GM12878 (cell line): ENCODE results near the gene CRYBB2. TPM values are rescaled to one million over a fixed set of nuclear protein-coding genes. Genes with fewer than 3 reads are reported as not detected.

Source experiments
- ATAC-seq: fragments of 200-7000 bp; cut with Tn5 transposase; 3 replicates; pipeline ENCODE4 v1.9.1; 2020; ENCODE audit warnings: mild to moderate bottlenecking, moderate library complexity
- BruUV-seq: library from RNA; stranded (reverse); fragments of 400-500 nt; replicated peaks from 2 replicates; lab custom pipeline; 2021; lab: Mats Ljungman, UMichigan
- CTCF ChIA-PET: fragments of 300-600 bp; sonication (Branson Sonifier 250); formaldehyde crosslinking; extraction: SDS; loops from one replicate; lab custom pipeline; 2021; ENCODE audit warnings: inconsistent platforms; lab: Yijun Ruan, JAX
- POLR2A ChIA-PET: fragments of 350-600 bp; formaldehyde crosslinking; extraction: SDS; loops from one replicate; lab custom pipeline; 2021; ENCODE audit warnings: inconsistent platforms; lab: Charles Lee
- RAD21 ChIA-PET: fragments of 300-600 bp; sonication (Branson Sonifier 250); formaldehyde crosslinking; loops from one replicate; lab custom pipeline; 2023; ENCODE audit warnings: antibody characterized with exemption; ENCODE audit not compliant: unreplicated experiment; lab: Charles Lee
- SMC1A ChIA-PET: fragments of 300-600 bp; sonication (Branson Sonifier 250); formaldehyde crosslinking; loops from one replicate; lab custom pipeline; 2023; ENCODE audit not compliant: unreplicated experiment, uncharacterized antibody; lab: Charles Lee
- DNase-seq: peaks from one replicate; pipeline ENCODE4 v3.0.0-alpha.2; 2011; ENCODE audit warnings: low read depth, low spot score
- FAIRE-seq: peaks from 3 replicates; lab custom pipeline; 2011; peaks lifted over from hg19 to GRCh38; lab: Jason Lieb, UNC
- H2AFZ ChIP-seq: 2 replicates; pipeline ENCODE4 v1.6.0; 2011; ENCODE audit warnings: low read depth, low read length, control low read depth; ENCODE audit not compliant: control insufficient read depth
- H3K27ac ChIP-seq: 2 replicates; pipeline ENCODE4 v1.5.1; 2011; ENCODE audit warnings: control low read depth; ENCODE audit not compliant: control insufficient read depth, insufficient read depth
- H3K27me3 ChIP-seq, 2 experiments: replicated peaks in 1 of 2; 2 replicates each; pipeline versions ENCODE4 v1.6.0 to v1.6.1; 2011; ENCODE audit warnings: low read length in 1 of 2; ENCODE audit not compliant: control insufficient read depth in 2 of 2, insufficient read depth in 2 of 2
- H3K36me3 ChIP-seq, 2 experiments: 2 replicates each; pipeline ENCODE4 v1.5.1; 2011; ENCODE audit warnings: low read length in 1 of 2; ENCODE audit not compliant: control insufficient read depth in 2 of 2, insufficient read depth in 2 of 2
- H3K4me1 ChIP-seq: 2 replicates; pipeline ENCODE4 v1.6.1; 2011; ENCODE audit warnings: mild to moderate bottlenecking, low read length, moderate library complexity, mixed read lengths; ENCODE audit not compliant: control insufficient read depth, insufficient read depth
- H3K4me2 ChIP-seq: 2 replicates; pipeline ENCODE4 v1.6.0; 2011; ENCODE audit warnings: control low read depth; ENCODE audit not compliant: control insufficient read depth, insufficient read depth
- H3K4me3 ChIP-seq: fragments of 200-600 bp; sonication (generic); 2 replicates; pipeline ENCODE4 v1.5.1; 2016
- H3K79me2 ChIP-seq: 2 replicates; pipeline ENCODE4 v1.6.0; 2011; ENCODE audit warnings: low read length; ENCODE audit not compliant: control insufficient read depth, insufficient read depth
- H3K9ac ChIP-seq: 2 replicates; pipeline ENCODE4 v1.8.0; 2011; ENCODE audit warnings: low read length, control low read depth, mixed read lengths; ENCODE audit not compliant: control insufficient read depth, insufficient read depth
- H3K9me3 ChIP-seq: replicated peaks from 3 replicates; pipeline ENCODE4 v1.5.1; 2011; ENCODE audit warnings: mild to moderate bottlenecking, low read length; ENCODE audit not compliant: control insufficient read depth, insufficient read depth
- H4K20me1 ChIP-seq: 2 replicates; pipeline ENCODE4 v1.6.0; 2011; ENCODE audit not compliant: control insufficient read depth, insufficient read depth
- ASH2L ChIP-seq: fragments of 300-600, 200-600 bp; sonication (generic); IDR thresholded peaks from 2 replicates; pipeline ENCODE4 v1.6.1; 2017; ENCODE audit warnings: low read depth, mild to moderate bottlenecking, borderline replicate concordance
- CREM ChIP-seq: IDR thresholded peaks from 2 replicates; pipeline ENCODE4 v1.6.1; 2014; ENCODE audit warnings: antibody characterized with exemption, low read depth
- FOXK2 ChIP-seq: fragments of 450-650 bp; IDR thresholded peaks from 2 replicates; pipeline ENCODE4 v1.6.1; 2017; ENCODE audit warnings: mild to moderate bottlenecking, moderate library complexity
- HDAC6 ChIP-seq: fragments of 200-600 bp; sonication (generic); IDR thresholded peaks from one replicate; pipeline ENCODE4 v1.8.0; 2017; ENCODE audit warnings: antibody characterized with exemption; ENCODE audit not compliant: unreplicated experiment
- HSF1 ChIP-seq: fragments of 150-350 bp; IDR thresholded peaks from 2 replicates; pipeline ENCODE4 v1.6.1; 2014; ENCODE audit warnings: mild to moderate bottlenecking, low read depth, low read length
- IKZF1 ChIP-seq: fragments of 450-650 bp; conservative IDR thresholded peaks from 2 replicates; pipeline ENCODE4 v1.6.1; 2017; ENCODE audit warnings: antibody characterized with exemption, mild to moderate bottlenecking
- MYC ChIP-seq: IDR thresholded peaks from 2 replicates; pipeline ENCODE4 v1.6.1; 2011; ENCODE audit warnings: mild to moderate bottlenecking, low read length, moderate library complexity, inconsistent platforms; ENCODE audit not compliant: insufficient read depth, insufficient replicate concordance, insufficient read length, severe bottlenecking
- NFYB ChIP-seq: IDR thresholded peaks from 2 replicates; pipeline ENCODE4 v1.6.1; 2011; ENCODE audit warnings: low read depth, mild to moderate bottlenecking, low read length, improper control_type of control experiment, moderate library complexity; ENCODE audit not compliant: insufficient read depth
- PKNOX1 ChIP-seq: fragments of 450-650 bp; IDR thresholded peaks from 2 replicates; pipeline ENCODE4 v1.6.1; 2016; ENCODE audit warnings: mild to moderate bottlenecking
- SMAD5 ChIP-seq: IDR thresholded peaks from 2 replicates; pipeline ENCODE4 v1.6.1; 2016; ENCODE audit warnings: antibody characterized with exemption, low read depth
- TAF1 ChIP-seq: IDR thresholded peaks from 2 replicates; pipeline ENCODE4 v1.6.1; 2011; ENCODE audit warnings: mild to moderate bottlenecking, low read depth, low read length, borderline replicate concordance
- TCF7 ChIP-seq: IDR thresholded peaks from 2 replicates; pipeline ENCODE4 v1.6.1; 2014; ENCODE audit warnings: antibody characterized with exemption, borderline replicate concordance
- ZBTB4 ChIP-seq: fragments of 450-650 bp; formaldehyde crosslinking; IDR thresholded peaks from 2 replicates; pipeline ENCODE4 v1.4.0; 2022; ENCODE audit warnings: mild to moderate bottlenecking, moderate library complexity
- ZNF592 ChIP-seq: fragments of 450-650 bp; IDR thresholded peaks from 2 replicates; pipeline ENCODE4 v1.6.1; 2017; ENCODE audit warnings: mild to moderate bottlenecking, moderate library complexity
- ZZZ3 ChIP-seq: IDR thresholded peaks from 2 replicates; pipeline ENCODE4 v1.6.1; 2011; ENCODE audit warnings: low read depth; ENCODE audit not compliant: control insufficient read depth, insufficient read length
- WGBS: methylation state at CpG from one replicate; pipeline ENCODE4 v1.1.6; 2016; ENCODE audit warnings: low lambda C conversion rate; ENCODE audit not compliant: insufficient replicate concordance, insufficient coverage; ENCODE audit errors: missing lambda C conversion rate; 5-methylcytosine and 5-hydroxymethylcytosine counted together
- in situ Hi-C: fragments of 300-500 bp; cut with MboI; formaldehyde crosslinking; loops from 9 replicates; pipeline ENCODE4 v1.14.3; 2018; ENCODE audit warnings: mixed read lengths
- intact Hi-C: fragments of 100-400 bp; cut with micrococcal nuclease; formaldehyde crosslinking; loops from one replicate; pipeline ENCODE4 v1.14.2; 2022; ENCODE audit not compliant: unreplicated experiment
- polyA plus RNA-seq, 11 experiments: library from polyadenylated mRNA; depleted of rRNA in 4 of 11; unstranded in 6 of 11; stranded (reverse) in 5 of 11; fragments of >200 nt; fragmentation: Nextera tagmentation in 4 of 11; fragmentation: Illumina TruSeq in 1 of 11; extraction: Ambion mirVana in 4 of 11; extraction: Trizol in 1 of 11; gene quantifications; 1 replicate in 1 of 11; 2 replicates in 10 of 11; pipeline versions ENCODE4 v1.2.1 to v1.2.3, GENCODE V29; 2011 to 2016; ENCODE audit warnings: inconsistent platforms in 2 of 11, missing spikeins in 2 of 11, low read depth in 1 of 11
- total RNA-seq, 4 experiments: library from RNA; depleted of rRNA in 3 of 4; stranded (reverse); fragments of >200 nt in 3 of 4; fragmentation: Illumina TruSeq in 1 of 4; extraction: Trizol in 1 of 4; gene quantifications; 2 replicates each; pipeline versions ENCODE4 v1.2.1 to v1.2.3, GENCODE V29; 2013 to 2021

The CRYBB2 gene
- total and polyA plus RNA-seq, 10 of the 15 experiments (the other 5 are each of a cell fraction or from before 2014, with no cell fraction given) = not detected

- H2AFZ ChIP-seq = no peak overlapping the region
- no peak overlapping the region for H3K9ac ChIP-seq
- no peaks in the 10 kb centered on the region for H3K79me2 ChIP-seq
- RAD21 ChIA-PET = no interaction called here
- H3K4me2 ChIP-seq = no peak overlapping the region
- FAIRE-seq = no peak
- BruUV-seq = no TSS peak
- no peaks in the 10 kb centered on the region for H3K4me1 ChIP-seq
- SMC1A ChIA-PET = no interaction called here
- no peak for DNase-seq
- H3K27ac ChIP-seq = no peak overlapping the region
- H3K27me3 ChIP-seq = no peaks in the 10 kb centered on the region; a peak in 1 of 4 replicates
- POLR2A ChIA-PET = no interaction called here
- CTCF ChIA-PET = no interaction called here
- in situ Hi-C loops (no loop called here), intact Hi-C loops (no loop called here)
- H3K4me3 ChIP-seq = no peak overlapping the region
- H3K36me3 ChIP-seq = no peaks in the 10 kb centered on the region
- WGBS = 19% methylated on average over 8 of the region's 8 CpGs
- H4K20me1 ChIP-seq = no peaks in the 10 kb centered on the region
- no peaks in the 10 kb centered on the region for H3K9me3 ChIP-seq
- ATAC-seq = no peak
- TF ChIP-seq IKZF1 (no peak), HDAC6 (no peak), SMAD5 (no peak), TAF1 (no peak), TCF7 (no peak), CREM (no peak), ZNF592 (no peak), ZBTB4 (CRISPR knock-in tag) (no peak), NFYB (no peak), HSF1 (no peak), ZZZ3 (no peak), MYC (no peak), ASH2L (no peak), PKNOX1 (no peak), FOXK2 (no peak)
These were observed 2.4 kb downstream of the CRYBB2 start for GRCh38 chr22:25221790-25222189.
